GM12878 (cell line): ENCODE measurements around the gene TMEM138. TPM values are rescaled to one million over a fixed set of nuclear protein-coding genes. Genes with fewer than 3 reads are reported as not detected.
"Not testable (repeated sequence)": the region's sequence is repeated elsewhere in the genome, so short reads cannot be mapped to it uniquely, and the experiment has no call there.

Experiments
- ATAC-seq: fragments of 200-7000 bp; cut with Tn5 transposase; 3 replicates; pipeline ENCODE4 v1.9.1; 2020; ENCODE audit warnings: mild to moderate bottlenecking, moderate library complexity
- BruUV-seq: library from RNA; stranded (reverse); fragments of 400-500 nt; replicated peaks from 2 replicates; lab custom pipeline; 2021; lab: Mats Ljungman, UMichigan
- CTCF ChIA-PET: fragments of 300-600 bp; sonication (Branson Sonifier 250); formaldehyde crosslinking; extraction: SDS; loops from one replicate; lab custom pipeline; 2021; ENCODE audit warnings: inconsistent platforms; lab: Yijun Ruan, JAX
- POLR2A ChIA-PET: fragments of 350-600 bp; formaldehyde crosslinking; extraction: SDS; loops from one replicate; lab custom pipeline; 2021; ENCODE audit warnings: inconsistent platforms; lab: Charles Lee
- RAD21 ChIA-PET: fragments of 300-600 bp; sonication (Branson Sonifier 250); formaldehyde crosslinking; loops from one replicate; lab custom pipeline; 2023; ENCODE audit warnings: antibody characterized with exemption; ENCODE audit not compliant: unreplicated experiment; lab: Charles Lee
- SMC1A ChIA-PET: fragments of 300-600 bp; sonication (Branson Sonifier 250); formaldehyde crosslinking; loops from one replicate; lab custom pipeline; 2023; ENCODE audit not compliant: unreplicated experiment, uncharacterized antibody; lab: Charles Lee
- DNase-seq: peaks from one replicate; pipeline ENCODE4 v3.0.0-alpha.2; 2011; ENCODE audit warnings: low read depth, low spot score
- FAIRE-seq: peaks from 3 replicates; lab custom pipeline; 2011; peaks lifted over from hg19 to GRCh38; lab: Jason Lieb, UNC
- H2AFZ ChIP-seq: 2 replicates; pipeline ENCODE4 v1.6.0; 2011; ENCODE audit warnings: low read depth, low read length, control low read depth; ENCODE audit not compliant: control insufficient read depth
- H3K27ac ChIP-seq: 2 replicates; pipeline ENCODE4 v1.5.1; 2011; ENCODE audit warnings: control low read depth; ENCODE audit not compliant: control insufficient read depth, insufficient read depth
- H3K27me3 ChIP-seq, 2 experiments: replicated peaks in 1 of 2; 2 replicates each; pipeline versions ENCODE4 v1.6.0 to v1.6.1; 2011; ENCODE audit warnings: low read length in 1 of 2; ENCODE audit not compliant: control insufficient read depth in 2 of 2, insufficient read depth in 2 of 2
- H3K36me3 ChIP-seq, 2 experiments: 2 replicates each; pipeline ENCODE4 v1.5.1; 2011; ENCODE audit warnings: low read length in 1 of 2; ENCODE audit not compliant: control insufficient read depth in 2 of 2, insufficient read depth in 2 of 2
- H3K4me1 ChIP-seq: 2 replicates; pipeline ENCODE4 v1.6.1; 2011; ENCODE audit warnings: mild to moderate bottlenecking, low read length, moderate library complexity, mixed read lengths; ENCODE audit not compliant: control insufficient read depth, insufficient read depth
- H3K4me2 ChIP-seq: 2 replicates; pipeline ENCODE4 v1.6.0; 2011; ENCODE audit warnings: control low read depth; ENCODE audit not compliant: control insufficient read depth, insufficient read depth
- H3K4me3 ChIP-seq: fragments of 200-600 bp; sonication (generic); 2 replicates; pipeline ENCODE4 v1.5.1; 2016
- H3K79me2 ChIP-seq: 2 replicates; pipeline ENCODE4 v1.6.0; 2011; ENCODE audit warnings: low read length; ENCODE audit not compliant: control insufficient read depth, insufficient read depth
- H3K9ac ChIP-seq: 2 replicates; pipeline ENCODE4 v1.8.0; 2011; ENCODE audit warnings: low read length, control low read depth, mixed read lengths; ENCODE audit not compliant: control insufficient read depth, insufficient read depth
- H3K9me3 ChIP-seq: replicated peaks from 3 replicates; pipeline ENCODE4 v1.5.1; 2011; ENCODE audit warnings: mild to moderate bottlenecking, low read length; ENCODE audit not compliant: control insufficient read depth, insufficient read depth
- H4K20me1 ChIP-seq: 2 replicates; pipeline ENCODE4 v1.6.0; 2011; ENCODE audit not compliant: control insufficient read depth, insufficient read depth
- BACH1 ChIP-seq: fragments of 450-650 bp; IDR thresholded peaks from 2 replicates; pipeline ENCODE4 v1.6.1; 2017; ENCODE audit warnings: mild to moderate bottlenecking, borderline replicate concordance
- CBX5 ChIP-seq: sonication (generic); IDR thresholded peaks from 2 replicates; pipeline ENCODE4 v1.6.1; 2016; ENCODE audit warnings: low read depth, moderate library complexity, mild to moderate bottlenecking, inconsistent platforms
- FOXM1 ChIP-seq: IDR thresholded peaks from 2 replicates; pipeline ENCODE4 v1.6.1; 2012; ENCODE audit warnings: low read depth, mild to moderate bottlenecking, inconsistent platforms, low read length, moderate library complexity
- TARDBP ChIP-seq: IDR thresholded peaks from 2 replicates; pipeline ENCODE4 v1.6.1; 2016; ENCODE audit warnings: borderline replicate concordance
- WGBS: methylation state at CpG from one replicate; pipeline ENCODE4 v1.1.6; 2016; ENCODE audit warnings: low lambda C conversion rate; ENCODE audit not compliant: insufficient replicate concordance, insufficient coverage; ENCODE audit errors: missing lambda C conversion rate; 5-methylcytosine and 5-hydroxymethylcytosine counted together
- in situ Hi-C: fragments of 300-500 bp; cut with MboI; formaldehyde crosslinking; loops from 9 replicates; pipeline ENCODE4 v1.14.3; 2018; ENCODE audit warnings: mixed read lengths
- intact Hi-C: fragments of 100-400 bp; cut with micrococcal nuclease; formaldehyde crosslinking; loops from one replicate; pipeline ENCODE4 v1.14.2; 2022; ENCODE audit not compliant: unreplicated experiment
- polyA plus RNA-seq, 11 experiments: library from polyadenylated mRNA; depleted of rRNA in 4 of 11; unstranded in 6 of 11; stranded (reverse) in 5 of 11; fragments of >200 nt; fragmentation: Nextera tagmentation in 4 of 11; fragmentation: Illumina TruSeq in 1 of 11; extraction: Ambion mirVana in 4 of 11; extraction: Trizol in 1 of 11; gene quantifications; 1 replicate in 1 of 11; 2 replicates in 10 of 11; pipeline versions ENCODE4 v1.2.1 to v1.2.3, GENCODE V29; 2011 to 2016; ENCODE audit warnings: inconsistent platforms in 2 of 11, missing spikeins in 2 of 11, low read depth in 1 of 11
- total RNA-seq, 4 experiments: library from RNA; depleted of rRNA in 3 of 4; stranded (reverse); fragments of >200 nt in 3 of 4; fragmentation: Illumina TruSeq in 1 of 4; extraction: Trizol in 1 of 4; gene quantifications; 2 replicates each; pipeline versions ENCODE4 v1.2.1 to v1.2.3, GENCODE V29; 2013 to 2021
- TF ChIP-seq, protein P1 (sequence below): fragments of 450-650 bp; IDR thresholded peaks from 2 replicates; pipeline ENCODE4 v1.6.1; 2016; ENCODE audit warnings: mild to moderate bottlenecking, moderate library complexity, borderline replicate concordance

The TMEM138 gene
- total and polyA plus RNA-seq, 10 of the 15 experiments (the other 5 are each of a cell fraction or from before 2014, with no cell fraction given): 28.5 to 116 (median 73.4) TPM

DNA sequence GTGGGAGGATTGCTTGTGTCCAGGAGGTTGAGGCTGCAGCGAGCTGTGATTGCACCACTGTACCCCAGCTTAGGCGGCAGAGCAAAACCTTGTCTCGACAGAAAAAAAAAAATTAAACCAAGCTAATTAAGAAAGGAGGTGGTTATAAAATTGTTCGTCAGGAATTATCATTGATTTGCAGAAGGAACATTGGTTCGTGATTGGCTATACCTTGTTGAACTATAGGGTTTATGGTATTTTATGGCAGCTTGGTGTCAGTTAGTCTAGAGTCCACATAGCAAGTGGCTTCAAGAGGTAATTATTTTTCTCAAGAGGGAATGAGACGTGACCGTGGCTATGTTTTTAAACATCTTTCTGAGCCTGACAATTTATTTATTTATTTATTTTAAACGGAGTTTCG, 18.7 kb downstream of the TMEM138 start (continued):
- TF ChIP-seq, protein P1, sequence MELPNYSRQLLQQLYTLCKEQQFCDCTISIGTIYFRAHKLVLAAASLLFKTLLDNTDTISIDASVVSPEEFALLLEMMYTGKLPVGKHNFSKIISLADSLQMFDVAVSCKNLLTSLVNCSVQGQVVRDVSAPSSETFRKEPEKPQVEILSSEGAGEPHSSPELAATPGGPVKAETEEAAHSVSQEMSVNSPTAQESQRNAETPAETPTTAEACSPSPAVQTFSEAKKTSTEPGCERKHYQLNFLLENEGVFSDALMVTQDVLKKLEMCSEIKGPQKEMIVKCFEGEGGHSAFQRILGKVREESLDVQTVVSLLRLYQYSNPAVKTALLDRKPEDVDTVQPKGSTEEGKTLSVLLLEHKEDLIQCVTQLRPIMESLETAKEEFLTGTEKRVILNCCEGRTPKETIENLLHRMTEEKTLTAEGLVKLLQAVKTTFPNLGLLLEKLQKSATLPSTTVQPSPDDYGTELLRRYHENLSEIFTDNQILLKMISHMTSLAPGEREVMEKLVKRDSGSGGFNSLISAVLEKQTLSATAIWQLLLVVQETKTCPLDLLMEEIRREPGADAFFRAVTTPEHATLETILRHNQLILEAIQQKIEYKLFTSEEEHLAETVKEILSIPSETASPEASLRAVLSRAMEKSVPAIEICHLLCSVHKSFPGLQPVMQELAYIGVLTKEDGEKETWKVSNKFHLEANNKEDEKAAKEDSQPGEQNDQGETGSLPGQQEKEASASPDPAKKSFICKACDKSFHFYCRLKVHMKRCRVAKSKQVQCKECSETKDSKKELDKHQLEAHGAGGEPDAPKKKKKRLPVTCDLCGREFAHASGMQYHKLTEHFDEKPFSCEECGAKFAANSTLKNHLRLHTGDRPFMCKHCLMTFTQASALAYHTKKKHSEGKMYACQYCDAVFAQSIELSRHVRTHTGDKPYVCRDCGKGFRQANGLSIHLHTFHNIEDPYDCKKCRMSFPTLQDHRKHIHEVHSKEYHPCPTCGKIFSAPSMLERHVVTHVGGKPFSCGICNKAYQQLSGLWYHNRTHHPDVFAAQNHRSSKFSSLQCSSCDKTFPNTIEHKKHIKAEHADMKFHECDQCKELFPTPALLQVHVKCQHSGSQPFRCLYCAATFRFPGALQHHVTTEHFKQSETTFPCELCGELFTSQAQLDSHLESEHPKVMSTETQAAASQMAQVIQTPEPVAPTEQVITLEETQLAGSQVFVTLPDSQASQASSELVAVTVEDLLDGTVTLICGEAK: no peak
- TF ChIP-seq BACH1 (no peak), FOXM1 (no peak), TARDBP (no peak), CBX5 (no peak)

DNA sequence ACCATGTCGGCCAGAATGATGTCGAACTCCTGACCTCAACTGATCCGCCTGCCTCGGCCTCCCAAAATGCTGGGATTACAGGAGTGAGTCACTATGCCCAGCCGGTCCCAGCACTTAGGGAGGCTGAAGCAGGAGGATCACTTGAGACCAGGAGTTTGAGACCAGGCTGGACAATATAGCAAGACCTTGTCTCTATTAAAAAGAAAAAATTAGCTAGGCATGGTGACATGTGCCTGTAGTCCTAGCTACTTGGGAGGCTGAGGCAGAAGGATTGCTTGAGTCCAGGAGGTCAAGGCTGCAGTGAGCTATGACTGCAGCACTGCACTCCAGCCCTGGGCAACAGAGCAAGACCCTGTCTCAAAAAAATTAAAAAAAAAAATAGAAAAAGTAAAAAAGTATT, 21.7 kb downstream of the TMEM138 start:
- ChIA-PET SMC1A (interaction anchor here (1.2 to 9.7 kb wide), 8 partner anchors 9 to 552 kb away, joined by 4 to 414 read pairs (median 13); partner anchors contain the start of genes CYB561A3, DDB1, TKFC and TMEM138), POLR2A (interaction anchor here (0.6 to 8.3 kb wide), 5 partner anchors 9 to 194 kb away, joined by 3 to 86 read pairs (median 4); partner anchors contain the start of genes DDB1, TKFC and TMEM216), RAD21 (interaction anchor here (1.0 to 6.2 kb wide), 8 partner anchors 9 to 553 kb away, joined by 3 to 424 read pairs (median 20); partner anchors contain the start of genes DDB1, TKFC and TMEM216), CTCF (interaction anchor here (0.6 to 9.0 kb wide), 13 partner anchors 10 to 133 kb away, joined by 3 to 729 read pairs (median 18); partner anchors contain the start of genes CPSF7, CYB561A3, DDB1 and SDHAF2)
- H3K9me3 ChIP-seq, H3K36me3 ChIP-seq, in situ Hi-C loops, DNase-seq, H3K4me1 ChIP-seq, H2AFZ ChIP-seq, H3K27ac ChIP-seq, H3K4me2 ChIP-seq, BruUV-seq, H3K27me3 ChIP-seq, H3K79me2 ChIP-seq, FAIRE-seq, H3K9ac ChIP-seq, ATAC-seq, H4K20me1 ChIP-seq, H3K4me3 ChIP-seq: not testable (repeated sequence)
- intact Hi-C loops: loop anchor here (2.0 kb wide), 1 partner anchor 27 kb away; no protein-coding TSS in a partner anchor
- WGBS: 98% methylated on average over 5 of the region's 5 CpGs
